Measurements from ENCODE around the gene AADACL2. TPM values are rescaled to one million over a fixed set of nuclear protein-coding genes. Genes with fewer than 3 reads are reported as not detected.

Gene AADACL2
- polyA plus RNA-seq, 1 experiment = not detected

- TF ChIP-seq CTCF (IDR thresholded peaks at IDR 0.05; ENCODE audit: insufficient read depth, low read depth, low read length) = no peak
- no peak for DNase-seq (ENCODE audit: low read depth)
- Histone ChIP-seq H3K4me3 (ENCODE audit: low read depth, low read length) (no peak overlapping the region), H3K27me3 (ENCODE audit: control insufficient read depth, insufficient read depth, low read length) (no peaks in the 10 kb centered on the region), H3K36me3 (ENCODE audit: control insufficient read depth, insufficient read depth, low read length) (no peaks in the 10 kb centered on the region)
- CTCF ChIA-PET = interaction anchor here (0.6 kb wide), 1 partner anchor 75 kb away, joined by 3 read pairs; no protein-coding TSS in a partner anchor
- POLR2A ChIA-PET = interaction anchor here (0.7 kb wide), 1 partner anchor 16 kb away, joined by 7 read pairs; no protein-coding TSS in a partner anchor
Measured at GRCh38 chr3:151775314-151776258, 41.9 kb downstream of the AADACL2 start.

- Histone ChIP-seq H3K4me3 (ENCODE audit: low read depth, low read length) (no peak overlapping the region), H3K27me3 (ENCODE audit: control insufficient read depth, insufficient read depth, low read length) (no peaks in the 10 kb centered on the region), H3K36me3 (ENCODE audit: control insufficient read depth, insufficient read depth, low read length) (no peaks in the 10 kb centered on the region)
- ChIA-PET CTCF (no interaction called here), POLR2A (interaction anchor here (0.7 kb wide), 1 partner anchor 17 kb away, joined by 7 read pairs; no protein-coding TSS in a partner anchor)
- TF ChIP-seq CTCF (IDR thresholded peaks at IDR 0.05; ENCODE audit: insufficient read depth, low read depth, low read length) = no peak
- DNase-seq (ENCODE audit: low read depth) = no peak
Measured at GRCh38 chr3:151776259-151776740, 42.6 kb downstream of the AADACL2 start.

- Histone ChIP-seq H3K27me3 (ENCODE audit: control insufficient read depth, insufficient read depth, low read length) (no peaks in the 10 kb centered on the region), H3K4me3 (ENCODE audit: low read depth, low read length) (no peak overlapping the region), H3K36me3 (ENCODE audit: control insufficient read depth, insufficient read depth, low read length) (no peaks in the 10 kb centered on the region)
- TF ChIP-seq CTCF (IDR thresholded peaks at IDR 0.05; ENCODE audit: insufficient read depth, low read depth, low read length) = no peak
- DNase-seq (ENCODE audit: low read depth) = no peak
- ChIA-PET CTCF (interaction anchor here (0.9 kb wide), 1 partner anchor 39 kb away, joined by 3 read pairs; no protein-coding TSS in a partner anchor), POLR2A (no interaction called here)
Measured at GRCh38 chr3:151777880-151778279, 44.2 kb downstream of the AADACL2 start.

- no peak overlapping the region for H3K4me3 ChIP-seq (ENCODE audit: low read depth, low read length)
- ChIA-PET POLR2A (no interaction called here), CTCF (no interaction called here)
- H3K36me3 ChIP-seq (ENCODE audit: control insufficient read depth, insufficient read depth, low read length) = no peaks in the 10 kb centered on the region
- H3K27me3 ChIP-seq (ENCODE audit: control insufficient read depth, insufficient read depth, low read length) = no peaks in the 10 kb centered on the region
- TF ChIP-seq CTCF (IDR thresholded peaks at IDR 0.05; ENCODE audit: insufficient read depth, low read depth, low read length) = no peak
- DNase-seq (ENCODE audit: low read depth) = no peak
Measured at GRCh38 chr3:151787626-151788025, 53.9 kb downstream of the AADACL2 start.

GRCh38 chr3:151788401-151788800, 54.7 kb downstream of the AADACL2 start:
- Histone ChIP-seq H3K36me3 (ENCODE audit: control insufficient read depth, insufficient read depth, low read length) (no peaks in the 10 kb centered on the region), H3K4me3 (ENCODE audit: low read depth, low read length) (no peak overlapping the region), H3K27me3 (ENCODE audit: control insufficient read depth, insufficient read depth, low read length) (no peaks in the 10 kb centered on the region)
- no peak for TF ChIP-seq CTCF (IDR thresholded peaks at IDR 0.05; ENCODE audit: insufficient read depth, low read depth, low read length)
- ChIA-PET POLR2A (no interaction called here), CTCF (no interaction called here)
- DNase-seq (ENCODE audit: low read depth) = no peak
